ENCODE results near the gene HEYL.

- TF ChIP-seq CTCF (conservative IDR thresholded peaks at IDR 0.05; ENCODE audit: low read length), result no peak
- no peak for TF ChIP-seq EZH2phosphoT487 (IDR thresholded peaks at IDR 0.05; ENCODE audit: borderline replicate concordance)
Observed at GRCh38 chr1:39650431-39650830, 11.0 kb upstream of the HEYL start.
